Lower lobe of right lung (tissue), 2 donors: ENCODE results near the gene PANK4. TPM values are rescaled to one million over a fixed set of nuclear protein-coding genes. Genes with fewer than 3 reads are reported as not detected.

Source experiments
- ATAC-seq, 2 donors: fragments of 200-7000 bp; cut with Tn5 transposase; one replicate each; pipeline ENCODE4 v1.9.1; 2020 to 2022; ENCODE audit warnings: mild to moderate bottlenecking in 2 of 2, moderate library complexity in 2 of 2
- DNase-seq: peaks from one replicate; pipeline ENCODE4 v3.0.0-alpha.2; 2020
- H3K27ac ChIP-seq: fragments of 200-600 bp; one replicate; pipeline ENCODE4 v1.8.0; 2022
- H3K27me3 ChIP-seq: fragments of 200-600 bp; one replicate; pipeline ENCODE4 v1.8.0; 2022; ENCODE audit warnings: low read depth
- H3K36me3 ChIP-seq: fragments of 200-600 bp; one replicate; pipeline ENCODE4 v1.8.0; 2022; ENCODE audit warnings: mild to moderate bottlenecking
- H3K4me1 ChIP-seq: fragments of 200-600 bp; one replicate; pipeline ENCODE4 v1.8.0; 2022
- H3K4me3 ChIP-seq: fragments of 200-600 bp; one replicate; pipeline ENCODE4 v1.8.0; 2022; ENCODE audit warnings: mild to moderate bottlenecking
- H3K9me3 ChIP-seq: fragments of 200-600 bp; one replicate; pipeline ENCODE4 v1.8.0; 2022
- intact Hi-C: fragments of 100-400 bp; cut with DNase I; formaldehyde crosslinking; loops from one replicate; pipeline ENCODE4 v1.11.0; 2022
- total RNA-seq: library from RNA; stranded (reverse); fragmentation: NEBNext Ultra II Directional; extraction: Animal tissue kit (Norgen Biotek cat#: 25700); gene quantifications from one replicate; pipeline ENCODE4 v1.2.1, GENCODE V29; 2021
- TF ChIP-seq, protein P1 (sequence below): fragments of 200-600 bp; IDR thresholded peaks from one replicate; pipeline ENCODE4 v1.8.0; 2022; ENCODE audit warnings: antibody characterized with exemption, mild to moderate bottlenecking
- donor health status: DM: no; HTN: yes; CAD: no; lungs with severe emphysema.

The PANK4 gene
- total RNA-seq, 1 donor from 2014 or later = 39.2 TPM

DNA sequence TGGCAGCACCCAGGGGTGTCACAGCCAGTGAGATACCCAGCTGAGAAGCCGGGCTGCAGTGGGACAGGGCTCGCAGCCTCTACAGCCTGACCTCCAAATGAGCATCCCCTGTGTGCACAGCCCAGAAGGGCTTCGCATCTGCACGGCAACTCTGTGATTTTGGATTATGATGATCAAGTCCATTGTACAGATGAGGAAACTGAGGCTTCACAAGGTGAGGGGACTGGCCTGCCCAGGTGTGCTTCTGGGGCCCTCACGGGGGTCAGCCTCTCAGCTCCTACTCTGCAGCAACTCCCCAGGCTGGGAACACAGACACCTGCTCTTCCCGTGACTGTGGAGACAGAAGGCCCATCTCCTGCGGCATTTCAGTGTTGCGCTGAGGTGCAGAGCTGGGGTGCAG is 12.5 kb upstream of the PANK4 start:
- Histone ChIP-seq H3K27ac (no peak overlapping the region), H3K27me3 (peaks cover 24% of the 10 kb centered on the region), H3K4me3 (no peak overlapping the region), H3K9me3 (no peaks in the 10 kb centered on the region), H3K4me1 (peaks cover 27% of the 10 kb centered on the region), H3K36me3 (no peaks in the 10 kb centered on the region)
- ATAC-seq (no peak), DNase-seq (no peak)
- intact Hi-C loops = no loop called here
- TF ChIP-seq, protein P1, sequence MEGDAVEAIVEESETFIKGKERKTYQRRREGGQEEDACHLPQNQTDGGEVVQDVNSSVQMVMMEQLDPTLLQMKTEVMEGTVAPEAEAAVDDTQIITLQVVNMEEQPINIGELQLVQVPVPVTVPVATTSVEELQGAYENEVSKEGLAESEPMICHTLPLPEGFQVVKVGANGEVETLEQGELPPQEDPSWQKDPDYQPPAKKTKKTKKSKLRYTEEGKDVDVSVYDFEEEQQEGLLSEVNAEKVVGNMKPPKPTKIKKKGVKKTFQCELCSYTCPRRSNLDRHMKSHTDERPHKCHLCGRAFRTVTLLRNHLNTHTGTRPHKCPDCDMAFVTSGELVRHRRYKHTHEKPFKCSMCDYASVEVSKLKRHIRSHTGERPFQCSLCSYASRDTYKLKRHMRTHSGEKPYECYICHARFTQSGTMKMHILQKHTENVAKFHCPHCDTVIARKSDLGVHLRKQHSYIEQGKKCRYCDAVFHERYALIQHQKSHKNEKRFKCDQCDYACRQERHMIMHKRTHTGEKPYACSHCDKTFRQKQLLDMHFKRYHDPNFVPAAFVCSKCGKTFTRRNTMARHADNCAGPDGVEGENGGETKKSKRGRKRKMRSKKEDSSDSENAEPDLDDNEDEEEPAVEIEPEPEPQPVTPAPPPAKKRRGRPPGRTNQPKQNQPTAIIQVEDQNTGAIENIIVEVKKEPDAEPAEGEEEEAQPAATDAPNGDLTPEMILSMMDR = no peak

DNA sequence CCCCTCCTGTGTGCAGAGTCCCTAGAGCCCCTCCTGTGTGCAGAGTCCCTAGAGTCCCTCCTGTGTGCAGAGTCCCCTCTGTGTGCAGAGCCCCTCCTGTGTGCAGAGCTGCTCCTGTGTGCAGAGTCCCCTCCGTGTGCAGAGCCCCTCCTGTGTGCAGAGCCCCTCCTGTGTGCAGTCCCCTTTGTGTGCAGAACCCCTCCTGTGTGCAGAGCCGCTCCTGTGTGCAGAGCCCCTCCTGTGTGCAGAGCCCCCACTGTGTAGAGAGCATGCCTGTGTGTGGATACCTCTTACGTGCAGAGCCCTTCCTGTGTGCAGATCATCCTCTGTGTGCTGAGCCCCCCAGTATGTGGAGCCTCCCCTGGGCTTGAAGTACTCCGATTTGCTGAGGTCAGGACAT is 12.0 kb upstream of the PANK4 start:
- TF ChIP-seq, protein P1 = no peak
- H3K36me3 ChIP-seq = no peaks in the 10 kb centered on the region
- DNase-seq (no peak), ATAC-seq (no peak)
- H3K4me3 ChIP-seq = no peak overlapping the region
- peaks cover 28% of the 10 kb centered on the region for H3K4me1 ChIP-seq
- H3K27ac ChIP-seq = no peak overlapping the region
- peaks cover 29% of the 10 kb centered on the region for H3K27me3 ChIP-seq
- intact Hi-C loops = no loop called here
- H3K9me3 ChIP-seq = no peaks in the 10 kb centered on the region

DNA sequence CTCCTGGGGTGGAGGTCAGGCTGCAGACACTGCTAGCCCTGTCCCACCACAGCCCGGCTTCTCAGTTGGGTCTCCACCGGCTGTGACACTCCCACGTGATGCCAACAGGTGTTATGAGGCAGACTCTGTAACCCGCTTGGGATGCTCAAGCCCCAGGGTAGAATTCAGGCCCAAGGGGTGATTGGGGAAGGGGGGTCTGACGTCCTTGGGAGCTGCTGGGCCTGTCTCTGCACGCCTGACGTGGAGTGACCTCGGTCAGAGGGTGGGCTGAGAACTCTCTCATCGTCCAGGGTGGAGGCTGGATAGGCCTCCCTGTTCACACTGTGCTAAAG is 11.4 kb upstream of the PANK4 start:
- Histone ChIP-seq H3K27me3 (peaks cover 33% of the 10 kb centered on the region), H3K4me3 (no peak overlapping the region), H3K27ac (no peak overlapping the region), H3K36me3 (no peaks in the 10 kb centered on the region), H3K4me1 (peaks cover 30% of the 10 kb centered on the region), H3K9me3 (no peaks in the 10 kb centered on the region)
- DNase-seq (no peak), ATAC-seq (no peak)
- TF ChIP-seq, protein P1 = no peak
- intact Hi-C loops = no loop called here

DNA sequence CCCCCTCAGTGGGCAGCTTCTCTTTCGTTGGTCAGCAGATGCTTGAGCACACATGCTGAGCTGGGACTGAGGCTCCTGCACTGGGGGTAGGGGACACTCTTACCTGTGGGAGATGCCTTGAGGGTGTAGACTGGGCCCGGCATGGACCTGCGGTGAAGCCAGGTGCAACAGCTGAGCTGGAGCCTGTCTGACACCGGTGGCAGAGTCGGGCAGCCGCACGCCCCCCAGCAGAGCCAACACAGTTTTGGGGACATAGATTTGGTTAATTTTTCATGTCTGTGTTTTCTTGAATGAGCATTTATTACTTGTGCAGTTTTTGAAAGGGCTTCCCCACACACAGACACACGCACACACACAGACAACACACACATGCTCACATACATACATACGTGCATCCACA is 9.6 kb upstream of the PANK4 start:
- peaks cover 39% of the 10 kb centered on the region for H3K27me3 ChIP-seq
- TF ChIP-seq, protein P1 = no peak
- no peak overlapping the region for H3K4me3 ChIP-seq
- peaks cover 28% of the 10 kb centered on the region for H3K4me1 ChIP-seq
- ATAC-seq (no peak), DNase-seq (no peak)
- H3K36me3 ChIP-seq = no peaks in the 10 kb centered on the region
- no peak overlapping the region for H3K27ac ChIP-seq
- intact Hi-C loops = no loop called here
- no peaks in the 10 kb centered on the region for H3K9me3 ChIP-seq

DNA sequence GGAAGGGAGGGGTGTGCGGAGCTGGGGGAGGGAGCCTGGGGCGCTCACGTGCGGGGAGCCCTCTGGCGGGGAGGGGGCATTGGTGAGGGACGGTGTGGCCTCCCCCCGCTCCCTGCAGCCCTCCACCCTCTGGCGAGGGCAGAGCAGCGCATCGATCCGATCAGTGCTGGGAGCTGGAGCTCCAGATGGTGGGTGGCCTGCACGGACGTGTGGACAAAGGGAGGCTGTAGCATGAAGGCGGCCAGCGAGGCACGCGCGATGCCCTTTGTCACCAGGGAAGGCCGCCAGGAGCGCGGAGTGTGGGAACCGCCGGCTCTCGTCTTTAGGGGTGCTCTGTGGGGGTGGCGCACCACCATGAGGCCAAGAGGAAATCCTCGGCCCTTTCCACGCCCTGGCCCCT is 9.1 kb upstream of the PANK4 start:
- Histone ChIP-seq H3K36me3 (no peaks in the 10 kb centered on the region), H3K27ac (peak overlapping the region; percentile 58), H3K9me3 (no peaks in the 10 kb centered on the region), H3K4me1 (peaks cover 32% of the 10 kb centered on the region), H3K4me3 (no peak overlapping the region), H3K27me3 (peaks cover 39% of the 10 kb centered on the region)
- intact Hi-C loops = no loop called here
- TF ChIP-seq, protein P1 = no peak
- DNase-seq = no peak
- ATAC-seq = no peak
